ENCODE results near the gene DIO2. TPM values are rescaled to one million over a fixed set of nuclear protein-coding genes. Genes with fewer than 3 reads are reported as not detected.

DIO2 gene
- polyA plus RNA-seq, 1 donor (not counting 4 experiments of a cell fraction or from before 2014, with no cell fraction given): 0.22 TPM

- Histone ChIP-seq H3K79me2 (ENCODE audit: control insufficient read depth, insufficient read depth, low read length) (no peaks in the 10 kb centered on the region), H3K36me3 (ENCODE audit: control insufficient read depth in 2 of 2, extremely low read depth in 1 of 2, insufficient read depth in 2 of 2, low read length in 2 of 2) (no peaks in the 10 kb centered on the region), H3K27me3 (ENCODE audit: control insufficient read depth, extremely low read depth, insufficient read depth, low read length) (no peaks in the 10 kb centered on the region), H3K4me1 (ENCODE audit: control insufficient read depth, extremely low read depth, insufficient read depth, low read length) (peaks cover 26% of the 10 kb centered on the region), H3K9me3 (ENCODE audit: control insufficient read depth, low read depth, low read length) (no peaks in the 10 kb centered on the region), H3K9ac (ENCODE audit: control insufficient read depth, extremely low read depth, insufficient read depth, low read length) (no peak overlapping the region), H3K9me1 (ENCODE audit: control insufficient read depth, extremely low read depth, insufficient read depth, low read length) (no peaks in the 10 kb centered on the region), H3K27ac (ENCODE audit: control insufficient read depth, insufficient read depth, low read length) (peak overlapping the region; percentile 70), H2AFZ (ENCODE audit: control insufficient read depth, low read length) (no peak overlapping the region), H3K4me3 (ENCODE audit: control insufficient read depth in 2 of 3, extremely low read depth in 1 of 3, insufficient read depth in 2 of 3, low read depth in 1 of 3, low read length in 3 of 3) (no peak overlapping the region), H3K4me2 (ENCODE audit: control insufficient read depth, extremely low read depth, insufficient read depth, low read depth, low read length) (peak overlapping the region; percentile 17), H4K20me1 (ENCODE audit: control insufficient read depth, extremely low read depth, insufficient read depth, low read length) (no peaks in the 10 kb centered on the region)
- peak; percentile 85 for FAIRE-seq
- dilution Hi-C loops (cut with MboI; ENCODE audit: extremely low pct_ligation_motif_present, low sequenced_read_pairs): no loop called here
- TF ChIP-seq, protein P1, sequence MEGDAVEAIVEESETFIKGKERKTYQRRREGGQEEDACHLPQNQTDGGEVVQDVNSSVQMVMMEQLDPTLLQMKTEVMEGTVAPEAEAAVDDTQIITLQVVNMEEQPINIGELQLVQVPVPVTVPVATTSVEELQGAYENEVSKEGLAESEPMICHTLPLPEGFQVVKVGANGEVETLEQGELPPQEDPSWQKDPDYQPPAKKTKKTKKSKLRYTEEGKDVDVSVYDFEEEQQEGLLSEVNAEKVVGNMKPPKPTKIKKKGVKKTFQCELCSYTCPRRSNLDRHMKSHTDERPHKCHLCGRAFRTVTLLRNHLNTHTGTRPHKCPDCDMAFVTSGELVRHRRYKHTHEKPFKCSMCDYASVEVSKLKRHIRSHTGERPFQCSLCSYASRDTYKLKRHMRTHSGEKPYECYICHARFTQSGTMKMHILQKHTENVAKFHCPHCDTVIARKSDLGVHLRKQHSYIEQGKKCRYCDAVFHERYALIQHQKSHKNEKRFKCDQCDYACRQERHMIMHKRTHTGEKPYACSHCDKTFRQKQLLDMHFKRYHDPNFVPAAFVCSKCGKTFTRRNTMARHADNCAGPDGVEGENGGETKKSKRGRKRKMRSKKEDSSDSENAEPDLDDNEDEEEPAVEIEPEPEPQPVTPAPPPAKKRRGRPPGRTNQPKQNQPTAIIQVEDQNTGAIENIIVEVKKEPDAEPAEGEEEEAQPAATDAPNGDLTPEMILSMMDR (optimal IDR thresholded peaks at IDR 0.05 in 1 of 3, IDR thresholded peaks at IDR 0.05 in 1 of 3, conservative IDR thresholded peaks at IDR 0.05 in 1 of 3; ENCODE audit: extremely low read depth in 1 of 3, insufficient read depth in 2 of 3, low read length in 3 of 3): no peak
- TF ChIP-seq EZH2 (IDR thresholded peaks at IDR 0.05; ENCODE audit: low read length): no peak
- peak; percentile 52 for DNase-seq (ENCODE audit: low read depth, low spot score)
Measured at GRCh38 chr14:80150301-80150700, 61.0 kb downstream of the DIO2 start.

All from keratinocyte (primary cell).